G401 (cell line): ENCODE data around the gene SRRT. TPM values are rescaled to one million over a fixed set of nuclear protein-coding genes. Genes with fewer than 3 reads are reported as not detected.

Experiments used
- DNase-seq: peaks from one replicate; pipeline ENCODE4 v3.0.0-alpha.2; 2015; ENCODE audit warnings: low spot score
- in situ Hi-C: cut with HindIII; loops from 2 replicates; pipeline ENCODE4 v1.10.0; 2016; ENCODE audit warnings: low sequenced_read_pairs, mixed read lengths
- total RNA-seq: library from RNA; depleted of rRNA; stranded (reverse); fragments of >200 nt; shearing (Covaris generic); gene quantifications from 2 replicates; pipeline ENCODE4 v1.2.3, GENCODE V29; 2014; rRNA removed

SRRT gene
- 92.2 and 134 TPM in 2 replicates for total RNA-seq

- in situ Hi-C loops = no loop called here
- peak; percentile 98 for DNase-seq
Measured at GRCh38 chr7:100874577-100875355, at the start of gene SRRT. Gene SRRT (plus strand): TSS chr7:100875103. CDS start chr7:100875591, 488 bp downstream.

- in situ Hi-C loops = no loop called here
- DNase-seq = no peak
Measured at GRCh38 chr7:100825215-100825671, 49.7 kb upstream of the SRRT start.

GRCh38 chr7:100825751-100826513 lies 49.0 kb upstream of the SRRT start:
- peak; percentile 21 for DNase-seq
- in situ Hi-C loops = no loop called here

- in situ Hi-C loops = no loop called here
- DNase-seq = no peak
Measured at GRCh38 chr7:100826514-100827329, 48.2 kb upstream of the SRRT start.

- peak; percentile 48 for DNase-seq
- in situ Hi-C loops = no loop called here
Measured at GRCh38 chr7:100827330-100828226, 47.3 kb upstream of the SRRT start, which contains the start of gene EPHB4. Gene EPHB4 (minus strand): TSS chr7:100827523. CDS start chr7:100827030, 493 bp downstream.

- in situ Hi-C loops = no loop called here
- DNase-seq = no peak
Measured at GRCh38 chr7:100829150-100829716, 45.7 kb upstream of the SRRT start.

- in situ Hi-C loops = no loop called here
- no peak for DNase-seq
Measured at GRCh38 chr7:100830396-100830795, 44.5 kb upstream of the SRRT start.

GRCh38 chr7:100832281-100832633 lies 42.6 kb upstream of the SRRT start:
- in situ Hi-C loops = no loop called here
- no peak for DNase-seq

- DNase-seq = peak; percentile 37
- in situ Hi-C loops = no loop called here
Measured at GRCh38 chr7:100835903-100836811, 38.7 kb upstream of the SRRT start.

- in situ Hi-C loops = no loop called here
- DNase-seq = no peak
Measured at GRCh38 chr7:100836812-100837098, 38.1 kb upstream of the SRRT start.

GRCh38 chr7:100837099-100837836 lies 37.6 kb upstream of the SRRT start:
- DNase-seq = peak; percentile 93
- in situ Hi-C loops = no loop called here

- no peak for DNase-seq
- in situ Hi-C loops = no loop called here
Measured at GRCh38 chr7:100839361-100839760, 35.5 kb upstream of the SRRT start.

- DNase-seq = no peak
- in situ Hi-C loops = no loop called here
Measured at GRCh38 chr7:100840470-100841100, 34.3 kb upstream of the SRRT start.

- DNase-seq = no peak
- in situ Hi-C loops = no loop called here
Measured at GRCh38 chr7:100847360-100847759, 27.5 kb upstream of the SRRT start.

- peak; percentile 87 for DNase-seq
- in situ Hi-C loops = no loop called here
Measured at GRCh38 chr7:100852048-100852872, 22.6 kb upstream of the SRRT start, which contains the start of gene SLC12A9. Gene SLC12A9 (plus strand): TSS chr7:100852713. CDS start chr7:100854198, 1,485 bp downstream.
